Subcutaneous adipose tissue (tissue), 4 donors: ENCODE results near the gene KCNE1. TPM values are rescaled to one million over a fixed set of nuclear protein-coding genes. Genes with fewer than 3 reads are reported as not detected.

ENCODE experiments used
- CTCF ChIP-seq: fragments of 450-650 bp; IDR thresholded peaks from one replicate; pipeline ENCODE4 v1.5.1; 2016; ENCODE audit warnings: low read depth, mild to moderate bottlenecking, control low read depth, antibody characterized with exemption, moderate library complexity
- total RNA-seq, 4 donors: library from RNA; depleted of rRNA; stranded (reverse); fragments of >200 nt; gene quantifications; one replicate each; pipeline ENCODE4 v1.1.0, GENCODE V29; 2016

KCNE1 gene
- total RNA-seq, 4 donors from 2014 or later, result 5.7 to 28.9 (median 10.4) TPM

GRCh38 chr21:34526241-34526617, 14.2 kb upstream of the KCNE1 start:
- no peak for TF ChIP-seq CTCF

- TF ChIP-seq CTCF, result no peak
Observed at GRCh38 chr21:34524646-34525601, 12.9 kb upstream of the KCNE1 start.

GRCh38 chr21:34523019-34523555, 11.1 kb upstream of the KCNE1 start:
- TF ChIP-seq CTCF, result no peak

DNA sequence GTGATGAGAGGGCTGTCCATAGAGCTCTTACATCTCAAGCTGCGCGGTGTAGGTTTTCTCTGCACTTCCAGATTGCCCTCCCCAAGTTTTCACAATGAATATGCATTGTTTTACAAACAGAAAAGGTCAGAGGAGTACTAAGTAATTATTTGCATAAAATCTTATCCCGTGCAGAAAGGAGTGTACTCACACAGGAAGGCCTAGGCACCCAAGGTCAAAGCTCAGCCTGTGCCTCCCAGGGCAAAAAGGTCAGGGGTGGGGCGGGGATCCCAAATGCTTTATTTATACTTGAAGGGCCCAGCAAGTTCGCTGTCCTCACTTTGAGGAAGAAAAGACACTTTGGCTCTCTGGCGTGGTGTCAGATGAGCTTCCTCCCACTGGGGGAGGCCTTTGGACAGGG, 10.3 kb upstream of the KCNE1 start:
- TF ChIP-seq CTCF, result no peak

DNA sequence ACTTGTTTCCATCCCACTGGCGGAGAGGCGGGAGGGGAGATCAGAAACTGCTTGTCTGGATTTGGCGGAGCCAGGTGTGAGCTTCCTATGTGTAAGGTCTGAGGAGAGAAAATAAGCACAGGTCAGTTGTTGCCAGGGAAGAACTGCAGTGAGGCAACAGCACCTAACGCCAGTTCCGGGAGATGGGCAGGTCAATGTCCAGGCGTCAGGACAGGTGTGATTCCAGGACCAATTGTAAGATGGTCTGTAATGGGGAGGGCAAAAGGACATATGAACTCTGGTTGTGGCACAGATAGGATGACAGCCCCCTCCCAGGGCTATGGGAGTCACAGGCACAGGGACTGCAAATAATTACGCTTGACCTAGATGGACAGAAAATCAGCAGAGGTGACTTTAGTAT, 9.6 kb upstream of the KCNE1 start:
- no peak for TF ChIP-seq CTCF

DNA sequence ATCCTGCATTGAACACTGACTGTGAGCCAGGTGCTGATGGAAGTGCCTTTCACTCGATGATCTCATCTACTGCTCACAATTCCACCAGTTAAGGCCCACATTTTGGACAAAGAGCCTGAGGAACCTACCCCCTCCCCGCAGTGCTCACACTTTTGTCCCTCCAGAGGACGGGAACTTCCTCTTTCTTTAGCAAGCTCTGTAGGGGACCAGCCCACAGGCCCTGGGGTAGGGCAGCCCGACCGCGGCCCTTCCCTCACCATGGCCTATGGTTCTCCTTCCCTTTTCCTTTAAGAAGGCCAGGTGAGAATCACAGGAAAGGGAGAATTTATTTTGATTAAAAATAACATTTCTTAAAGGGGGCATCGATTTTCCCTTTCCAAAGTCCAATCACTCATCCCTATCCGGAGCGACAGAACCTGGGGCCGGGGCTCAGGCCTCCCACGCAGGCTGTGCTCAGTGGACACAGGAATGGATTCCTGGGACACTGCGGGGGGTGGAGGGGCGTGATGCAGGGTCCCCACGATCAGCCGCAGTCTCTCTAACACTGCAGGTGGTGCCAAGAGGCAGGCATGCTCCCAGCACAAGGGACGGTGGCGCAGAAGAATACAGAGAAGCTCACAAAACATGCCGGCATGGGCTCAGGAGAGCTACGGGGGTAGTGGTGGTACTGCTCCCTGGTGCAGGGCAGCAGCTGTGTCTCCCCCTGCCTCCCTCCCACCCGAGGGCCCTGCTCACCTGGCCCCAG, 8.9 kb upstream of the KCNE1 start:
- TF ChIP-seq CTCF, result no peak

DNA sequence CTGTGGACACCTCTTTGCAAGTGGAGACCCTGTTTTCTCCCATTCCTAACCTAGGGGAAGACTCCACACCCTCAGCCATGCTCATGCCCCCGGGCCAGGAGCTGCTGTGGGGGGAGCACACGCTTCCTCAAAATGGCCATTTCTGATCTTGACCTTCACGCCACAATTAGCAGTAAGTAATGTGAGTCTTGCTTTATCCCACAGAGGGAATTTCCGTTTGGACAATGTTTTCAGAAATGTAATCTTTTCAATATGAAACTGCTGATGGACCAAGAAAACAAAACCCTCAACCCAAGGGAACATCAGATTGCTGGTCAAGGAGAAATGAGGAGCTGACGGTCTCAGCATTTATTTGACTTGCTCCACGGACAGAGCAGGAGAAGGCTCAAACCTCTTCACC, 8.3 kb upstream of the KCNE1 start:
- no peak for TF ChIP-seq CTCF
